Measurements from ENCODE around the gene DHX57. TPM values are rescaled to one million over a fixed set of nuclear protein-coding genes. Genes with fewer than 3 reads are reported as not detected.
"Not testable (repeated sequence)": the region's sequence is repeated elsewhere in the genome, so short reads cannot be mapped to it uniquely, and the experiment has no call there.

Gene DHX57
- total and polyA plus RNA-seq, 12 donors: 6.0 to 12.4 (median 9.7) TPM

DNA sequence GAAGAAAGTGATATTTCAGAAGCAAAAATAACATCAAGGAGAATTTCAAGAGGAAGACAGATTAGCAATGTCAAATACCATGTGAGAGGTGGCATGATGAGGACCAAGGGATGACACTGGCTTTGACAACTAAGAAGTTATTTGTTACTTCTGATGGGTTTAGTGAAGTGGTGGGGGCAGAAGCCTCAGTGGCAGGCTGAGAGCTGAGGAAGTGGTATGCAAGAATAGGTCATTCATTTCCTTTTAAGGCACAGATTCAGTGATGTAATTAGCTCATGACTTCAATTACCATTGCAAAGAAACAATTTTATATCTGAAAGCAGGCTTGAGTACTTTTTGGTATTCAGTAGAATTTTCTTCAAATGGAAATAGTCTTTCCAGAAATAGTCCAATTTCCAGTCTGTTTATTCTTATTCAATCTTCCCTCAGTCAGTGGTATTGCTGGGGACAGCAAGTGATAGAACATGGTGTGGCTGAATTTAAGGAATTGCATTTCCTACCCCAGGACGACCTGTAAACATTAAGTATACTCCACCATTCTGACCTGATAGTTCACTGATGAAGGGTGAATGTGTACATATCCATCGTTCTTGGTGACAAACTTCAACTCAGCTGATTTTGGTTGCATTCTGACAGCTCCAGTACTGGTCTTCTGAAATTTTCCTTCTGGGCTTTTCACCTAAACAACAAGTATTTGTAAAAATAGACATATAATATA lies 69.6 kb downstream of the DHX57 start:
- Histone ChIP-seq H3K27ac (peak overlapping the region in 1 of 10 donors; percentile 55), H3K4me1 (peaks cover 0 to 11% (median 0%) of the 10 kb centered on the region in 9 donors), H3K27me3 (no peaks in the 10 kb centered on the region), H3K9me3 (no peaks in the 10 kb centered on the region), H3K36me3 (peaks cover 0 to 71% (median 1%) of the 10 kb centered on the region in 9 donors), H3K4me3 (no peak overlapping the region)
- no peak for DNase-seq
- TF ChIP-seq, protein P1, sequence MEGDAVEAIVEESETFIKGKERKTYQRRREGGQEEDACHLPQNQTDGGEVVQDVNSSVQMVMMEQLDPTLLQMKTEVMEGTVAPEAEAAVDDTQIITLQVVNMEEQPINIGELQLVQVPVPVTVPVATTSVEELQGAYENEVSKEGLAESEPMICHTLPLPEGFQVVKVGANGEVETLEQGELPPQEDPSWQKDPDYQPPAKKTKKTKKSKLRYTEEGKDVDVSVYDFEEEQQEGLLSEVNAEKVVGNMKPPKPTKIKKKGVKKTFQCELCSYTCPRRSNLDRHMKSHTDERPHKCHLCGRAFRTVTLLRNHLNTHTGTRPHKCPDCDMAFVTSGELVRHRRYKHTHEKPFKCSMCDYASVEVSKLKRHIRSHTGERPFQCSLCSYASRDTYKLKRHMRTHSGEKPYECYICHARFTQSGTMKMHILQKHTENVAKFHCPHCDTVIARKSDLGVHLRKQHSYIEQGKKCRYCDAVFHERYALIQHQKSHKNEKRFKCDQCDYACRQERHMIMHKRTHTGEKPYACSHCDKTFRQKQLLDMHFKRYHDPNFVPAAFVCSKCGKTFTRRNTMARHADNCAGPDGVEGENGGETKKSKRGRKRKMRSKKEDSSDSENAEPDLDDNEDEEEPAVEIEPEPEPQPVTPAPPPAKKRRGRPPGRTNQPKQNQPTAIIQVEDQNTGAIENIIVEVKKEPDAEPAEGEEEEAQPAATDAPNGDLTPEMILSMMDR (IDR thresholded peaks at IDR 0.05): no peak
- whole genome bisulfite sequencing, 2 donors: 84 to 91% methylated on average over 2 of the region's 2 CpGs
- ATAC-seq: no peak
- intact Hi-C loops (cut with DNase I): no loop called here

DNA sequence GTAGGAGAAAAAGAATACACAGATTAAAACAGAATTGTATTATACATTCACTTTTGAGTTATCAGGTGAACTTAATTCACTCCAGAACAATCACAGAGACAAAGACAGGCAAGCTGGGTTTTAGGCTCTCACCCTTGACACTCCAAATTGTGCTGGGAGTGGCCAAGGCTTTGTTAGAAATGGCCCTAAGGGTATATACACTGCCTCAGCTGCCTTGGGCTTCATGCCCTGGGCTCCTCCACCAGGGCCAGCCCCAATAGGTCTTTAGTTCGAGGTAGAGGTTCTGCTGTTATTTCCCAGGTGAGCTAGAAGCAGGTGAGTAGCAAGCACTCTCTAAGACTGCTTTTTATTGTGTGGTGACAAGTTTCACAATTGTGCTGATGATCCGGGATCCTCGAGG lies 77.8 kb downstream of the DHX57 start:
- DNase-seq (no peak), ATAC-seq (no peak)
- no peaks in the 10 kb centered on the region for H3K9me3 ChIP-seq
- H3K36me3 ChIP-seq: peaks cover 0 to 43% (median 0%) of the 10 kb centered on the region in 9 donors
- TF ChIP-seq, protein P1 (IDR thresholded peaks at IDR 0.05): no peak
- no peak overlapping the region for H3K27ac ChIP-seq
- no peak overlapping the region for H3K4me3 ChIP-seq
- intact Hi-C loops (cut with DNase I): no loop called here
- WGBS, 2 donors: 87 to 95% methylated on average over 3 of the region's 3 CpGs
- no peaks in the 10 kb centered on the region for H3K27me3 ChIP-seq
- no peaks in the 10 kb centered on the region for H3K4me1 ChIP-seq

DNA sequence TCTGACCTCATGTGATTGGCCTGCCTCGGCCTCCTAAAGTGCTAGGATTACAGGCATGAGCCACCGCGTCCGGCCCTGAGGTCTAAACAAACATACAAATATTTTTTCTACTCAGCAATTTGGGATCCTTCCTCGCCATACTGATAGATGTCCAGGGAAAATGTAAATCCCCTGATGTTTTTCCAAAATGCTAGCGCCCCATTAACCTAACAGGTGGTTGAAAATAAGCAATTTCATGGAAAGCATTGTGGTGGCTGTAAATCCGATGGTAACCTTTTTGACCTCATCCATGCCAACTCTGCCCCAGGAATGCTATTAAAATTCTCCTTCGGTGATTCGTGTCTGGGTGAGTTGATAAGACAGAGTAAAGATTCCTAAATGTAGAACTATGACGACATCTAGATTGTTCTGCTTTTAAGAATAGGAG lies 78.5 kb downstream of the DHX57 start:
- H3K27me3 ChIP-seq: no peaks in the 10 kb centered on the region
- TF ChIP-seq, protein P1 (IDR thresholded peaks at IDR 0.05): no peak
- intact Hi-C loops (cut with DNase I): no loop called here
- H3K27ac ChIP-seq: no peak overlapping the region
- H3K4me1 ChIP-seq: no peaks in the 10 kb centered on the region
- H3K9me3 ChIP-seq: no peaks in the 10 kb centered on the region
- no peak overlapping the region for H3K4me3 ChIP-seq
- peaks cover 0 to 36% (median 0%) of the 10 kb centered on the region in 9 donors for H3K36me3 ChIP-seq
- ATAC-seq (peak in 1 of 8 donors; percentile 68), DNase-seq (no peak)
- WGBS, 2 donors: 72% methylated on average over 10 of the region's 10 CpGs

DNA sequence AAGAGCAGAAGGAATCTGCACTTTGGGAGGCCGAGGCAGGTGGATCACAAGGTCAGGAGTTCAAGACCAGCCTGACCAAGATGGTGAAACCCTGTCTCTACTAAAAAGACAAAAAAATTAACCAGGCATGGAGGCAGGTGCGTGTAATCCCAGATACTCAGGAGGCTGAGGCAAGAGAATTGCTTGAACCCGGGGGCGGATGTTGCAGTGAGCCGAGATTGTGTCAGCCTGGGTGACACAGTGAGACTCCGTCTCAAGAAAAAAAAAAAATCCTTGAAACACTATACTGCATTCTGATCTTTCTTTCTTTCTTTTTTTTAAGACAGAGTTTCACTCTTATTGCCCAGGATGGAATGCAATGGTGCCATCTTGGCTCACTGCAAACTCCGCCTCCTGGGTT lies 80.7 kb downstream of the DHX57 start:
- H3K4me3 ChIP-seq; H3K27ac ChIP-seq; ATAC-seq; DNase-seq; H3K9me3 ChIP-seq; H3K4me1 ChIP-seq; H3K27me3 ChIP-seq; intact Hi-C loops (cut with DNase I): not testable (repeated sequence)
- WGBS, 2 donors: 92 to 94% methylated on average over 7 of the region's 7 CpGs
- peaks cover 0 to 17% (median 0%) of the 10 kb centered on the region in 9 donors for H3K36me3 ChIP-seq

Data from heart right ventricle (tissue), 16 donors.